GM19468 (cell line): ENCODE data around the gene TSPEAR.
"Not testable (repeated sequence)": the region's sequence is repeated elsewhere in the genome, so short reads cannot be mapped to it uniquely, and the experiment has no call there.

Experiments used
- ATAC-seq: cut with Tn5 transposase; IDR thresholded peaks from one replicate; pipeline ENCODE4 v1.9.1; 2021; ENCODE audit warnings: mild to moderate bottlenecking, moderate library complexity, moderate number of reproducible peaks; ENCODE audit not compliant: unreplicated experiment; ENCODE audit errors: extremely low read depth

Gene TSPEAR

GRCh38 chr21:44483288-44484237, 227.8 kb downstream of the TSPEAR start:
- no peak for ATAC-seq

GRCh38 chr21:44482581-44483287, 228.6 kb downstream of the TSPEAR start:
- ATAC-seq: no peak

DNA sequence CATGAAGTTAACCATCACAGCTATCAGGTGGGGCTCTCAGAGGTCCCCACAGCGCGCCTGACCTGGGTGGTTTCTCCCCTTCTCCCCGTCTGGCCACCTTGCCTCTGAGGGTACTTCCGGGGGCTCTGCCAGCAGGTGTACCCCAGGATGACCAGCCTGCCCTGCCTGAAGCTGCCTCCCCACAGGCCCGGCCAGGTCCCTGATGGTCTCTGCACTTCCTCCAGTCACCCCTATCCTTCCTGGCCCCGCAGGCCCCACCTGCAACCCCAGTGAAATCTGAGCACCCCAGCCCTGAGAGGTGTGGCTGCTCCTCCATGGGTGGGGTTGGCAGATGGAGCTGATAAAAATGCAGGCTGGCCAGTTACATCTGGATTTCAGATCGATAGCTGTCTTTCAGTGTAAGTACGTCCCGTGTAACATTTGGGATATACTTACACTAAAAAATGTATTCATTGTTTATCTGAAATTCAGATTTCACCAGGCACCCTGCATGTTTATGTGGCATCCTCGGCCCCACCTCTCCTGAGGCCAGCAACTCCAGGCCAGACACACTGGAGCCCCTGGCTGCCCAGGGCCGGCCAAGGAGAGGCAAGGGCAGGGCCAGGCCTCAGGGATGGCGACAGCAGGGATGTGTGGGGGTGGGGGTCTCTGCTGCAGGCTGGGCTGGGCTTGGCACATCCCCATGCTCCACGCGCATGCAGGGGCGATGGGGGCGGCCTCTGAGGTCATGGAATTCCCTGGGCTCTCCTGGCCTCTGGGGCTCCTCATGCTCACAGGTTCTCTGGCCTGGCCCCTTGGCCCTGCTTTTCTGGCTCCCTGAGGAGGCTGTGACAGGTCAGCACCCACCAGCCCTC, 230.9 kb downstream of the TSPEAR start:
- ATAC-seq: no peak

DNA sequence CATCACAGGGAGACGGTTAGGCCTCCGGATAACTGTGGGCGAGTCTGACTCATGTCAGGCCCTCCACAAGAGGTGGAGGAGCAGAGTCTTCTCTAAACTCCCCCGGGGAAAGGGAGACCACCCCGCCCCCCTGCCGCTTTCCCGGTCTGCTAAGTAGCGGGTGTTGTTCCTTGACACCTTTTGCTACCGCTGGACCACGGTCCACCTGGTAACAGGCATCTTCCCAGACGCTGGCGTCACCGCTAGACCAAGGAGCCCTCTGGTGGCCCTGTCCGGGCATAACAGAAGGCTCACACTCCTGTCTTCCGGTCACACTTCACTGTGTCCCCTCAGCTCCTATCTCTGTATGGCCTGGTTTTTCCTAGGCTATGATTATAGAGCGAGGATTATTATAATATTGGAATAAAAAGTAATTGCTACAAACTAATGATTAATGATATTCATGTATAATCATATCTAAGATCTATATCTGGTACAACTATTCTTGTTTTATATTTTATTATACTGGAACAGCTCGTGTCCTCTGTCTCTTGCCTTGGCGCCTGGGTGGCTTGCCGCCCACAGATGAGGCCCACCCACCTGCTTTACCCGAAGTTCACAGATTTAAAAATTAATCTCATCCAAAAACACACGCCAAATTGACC, 231.7 kb downstream of the TSPEAR start:
- ATAC-seq: not testable (repeated sequence)

GRCh38 chr21:44478801-44479167, 232.6 kb downstream of the TSPEAR start:
- no peak for ATAC-seq

- no peak for ATAC-seq
These were observed 233.1 kb downstream of the TSPEAR start for GRCh38 chr21:44478124-44478800.

GRCh38 chr21:44477712-44478111, 233.7 kb downstream of the TSPEAR start:
- ATAC-seq: no peak

- no peak for ATAC-seq
These were observed 234.2 kb downstream of the TSPEAR start for GRCh38 chr21:44477131-44477530.

DNA sequence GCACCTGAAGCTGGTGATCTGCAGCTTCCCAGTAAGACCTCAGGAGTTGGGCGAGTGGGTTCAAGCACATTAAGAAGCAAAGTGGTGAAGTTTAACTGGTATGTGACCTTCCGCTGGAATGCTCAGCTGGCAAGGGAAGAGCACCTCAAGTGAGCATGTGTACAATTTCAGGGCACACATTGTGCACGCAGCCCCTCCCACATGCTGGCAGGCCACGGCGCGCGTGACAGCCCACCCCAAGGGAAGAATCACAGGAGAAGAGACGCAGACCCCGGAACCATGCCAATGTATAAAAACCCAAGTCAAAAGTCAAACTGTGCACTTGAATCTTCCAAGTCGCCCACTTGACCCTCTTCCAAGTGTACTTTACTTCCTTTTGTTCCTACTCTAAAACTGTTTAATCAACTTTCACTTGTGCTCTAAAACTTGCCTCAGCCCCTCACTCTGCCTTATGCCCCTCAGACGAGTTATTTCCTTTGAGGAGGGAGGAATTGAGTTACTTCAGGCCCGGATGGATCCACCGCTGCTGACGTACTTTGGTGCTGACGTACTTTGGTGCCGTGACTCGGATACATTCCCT, 236.0 kb downstream of the TSPEAR start:
- ATAC-seq: no peak

DNA sequence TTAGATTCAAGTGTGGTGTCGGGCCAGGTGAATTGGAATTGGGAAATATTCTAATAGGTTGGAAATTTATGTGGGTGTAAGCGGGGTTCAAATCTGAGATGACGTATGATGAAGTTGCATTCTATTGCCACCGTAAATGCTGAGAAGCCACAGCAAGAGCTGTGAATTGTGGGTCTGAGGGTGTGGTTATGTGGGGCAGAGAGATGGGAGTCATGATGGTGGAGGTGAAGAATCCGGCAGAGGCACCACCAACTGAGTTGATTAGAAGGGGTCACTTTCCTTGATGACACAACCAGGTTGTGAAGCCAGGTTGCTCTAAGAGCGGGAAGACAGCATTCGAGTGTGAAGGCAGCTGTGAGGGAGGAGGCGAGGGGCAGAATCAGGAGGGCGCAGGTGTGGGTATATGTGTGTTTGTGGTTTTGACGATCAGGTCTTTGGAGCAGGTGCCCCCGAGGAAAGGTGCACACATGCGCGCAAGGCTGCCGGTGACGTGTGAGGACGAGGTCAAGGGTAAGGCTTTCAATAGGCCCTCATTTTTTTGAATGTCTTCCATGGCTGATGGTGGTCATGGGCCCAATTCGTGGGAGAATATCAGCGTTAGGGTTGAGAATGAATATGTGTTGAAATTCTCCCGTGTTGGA, 237.3 kb downstream of the TSPEAR start:
- ATAC-seq: no peak

DNA sequence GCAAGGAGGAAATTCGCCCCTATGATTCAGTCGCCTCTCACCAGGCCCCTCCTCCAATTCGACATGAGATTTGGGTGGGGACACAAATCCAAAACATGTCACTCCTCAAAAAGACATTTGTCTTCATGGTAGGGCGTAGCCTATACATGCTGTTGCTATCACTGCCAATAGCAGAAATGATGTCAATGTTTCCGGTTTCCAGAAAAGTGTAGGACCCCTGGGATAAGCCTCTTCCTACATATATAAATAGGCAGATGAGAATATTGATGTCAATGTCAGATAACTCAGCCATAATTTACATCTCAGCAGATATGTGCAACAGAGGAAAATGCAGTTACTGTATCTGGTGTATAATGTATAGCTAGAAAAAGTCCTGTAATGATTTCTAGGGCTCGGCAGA, 239.4 kb downstream of the TSPEAR start:
- ATAC-seq: no peak

DNA sequence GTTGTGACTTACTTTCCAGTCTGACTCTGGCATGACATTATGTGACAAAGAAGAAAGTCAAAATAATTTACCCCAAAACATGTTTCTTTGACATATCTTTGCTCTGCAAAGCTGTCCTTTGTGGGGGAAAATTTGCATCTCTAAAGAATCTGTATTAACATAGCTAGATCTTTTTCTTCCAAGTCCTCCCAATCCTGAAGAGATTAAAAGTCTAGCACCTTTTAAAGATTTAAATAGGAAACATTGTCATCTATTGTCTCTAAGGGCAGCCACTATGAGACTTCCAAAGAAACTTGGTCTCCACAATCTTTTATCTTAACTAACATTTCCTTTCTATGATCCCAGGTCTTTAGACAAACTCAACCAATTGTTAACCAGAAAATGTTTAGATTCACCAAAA, 240.0 kb downstream of the TSPEAR start:
- no peak for ATAC-seq

- ATAC-seq: no peak
These were observed 243.5 kb downstream of the TSPEAR start for GRCh38 chr21:44467859-44468195.

DNA sequence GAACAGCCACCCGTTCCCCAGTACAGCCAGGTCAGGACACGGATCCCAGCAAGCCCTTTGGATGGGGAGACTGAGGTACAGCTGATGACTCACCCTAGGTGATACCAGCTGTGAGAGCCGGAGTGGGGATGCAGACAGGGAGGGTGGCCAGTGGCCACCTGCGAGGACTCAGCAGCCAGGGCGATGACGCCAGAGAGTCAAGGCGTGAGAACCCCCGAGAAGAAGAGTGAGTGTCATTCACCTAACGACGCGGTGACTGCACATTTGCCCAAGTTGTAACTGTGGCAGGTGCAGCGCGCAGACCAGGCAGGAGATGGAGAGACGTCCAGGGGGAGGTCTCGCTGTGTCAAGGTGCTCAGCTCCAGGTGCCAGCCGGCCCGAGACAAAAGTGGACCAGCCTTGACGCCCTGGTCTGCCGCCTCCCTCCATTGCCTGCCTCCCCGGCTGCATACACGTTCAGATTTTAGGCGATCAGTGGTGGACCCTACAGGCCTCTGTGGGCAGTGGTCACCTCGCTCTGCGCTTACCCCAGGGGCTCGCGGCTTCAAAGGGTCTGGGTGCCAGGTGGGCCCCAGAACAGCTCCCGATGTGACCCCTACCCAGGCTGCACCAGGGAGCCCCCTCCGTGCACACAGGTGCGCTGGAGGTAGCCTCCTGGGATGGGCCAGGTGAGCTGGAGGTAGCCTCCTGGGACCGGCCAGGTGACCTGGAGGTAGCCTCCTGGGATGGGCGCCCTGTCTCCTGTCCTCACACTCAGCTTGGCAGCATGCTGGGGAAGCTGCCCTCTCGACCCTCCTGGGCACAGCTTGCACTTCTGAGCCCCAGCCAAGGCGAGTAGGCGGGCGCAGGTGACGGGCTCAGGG, 244.1 kb downstream of the TSPEAR start:
- no peak for ATAC-seq

DNA sequence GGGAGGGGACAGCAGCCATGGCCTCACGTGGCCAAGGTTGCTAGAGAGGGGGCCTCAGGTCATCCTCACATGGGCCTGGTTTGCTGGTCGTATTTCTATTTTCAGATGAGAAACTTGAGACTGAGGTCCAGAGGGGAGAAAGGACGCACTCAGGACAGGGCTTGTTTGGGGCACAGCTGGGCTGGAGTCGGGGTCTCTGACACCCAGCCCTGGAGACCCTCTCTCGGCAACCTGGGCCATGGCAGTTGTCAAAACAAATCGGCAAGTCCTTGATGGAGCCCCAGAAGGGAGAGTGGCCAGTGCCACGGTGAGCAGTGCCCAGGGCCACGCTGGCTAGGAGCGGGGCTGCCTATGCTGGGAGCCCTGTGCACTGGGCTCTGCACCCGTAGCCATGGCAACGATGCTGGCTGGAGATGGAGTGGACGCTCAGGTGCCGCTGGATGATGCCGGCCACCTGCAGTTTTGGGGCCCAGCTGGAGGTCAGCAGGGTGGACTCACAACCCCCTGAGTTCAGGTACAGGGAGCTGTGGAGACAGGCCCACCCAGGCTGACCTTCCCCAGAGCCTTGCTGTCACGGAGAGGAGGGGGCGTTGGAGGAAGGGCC, 244.9 kb downstream of the TSPEAR start:
- no peak for ATAC-seq

- ATAC-seq: no peak
These were observed 247.0 kb downstream of the TSPEAR start for GRCh38 chr21:44464351-44464750.

DNA sequence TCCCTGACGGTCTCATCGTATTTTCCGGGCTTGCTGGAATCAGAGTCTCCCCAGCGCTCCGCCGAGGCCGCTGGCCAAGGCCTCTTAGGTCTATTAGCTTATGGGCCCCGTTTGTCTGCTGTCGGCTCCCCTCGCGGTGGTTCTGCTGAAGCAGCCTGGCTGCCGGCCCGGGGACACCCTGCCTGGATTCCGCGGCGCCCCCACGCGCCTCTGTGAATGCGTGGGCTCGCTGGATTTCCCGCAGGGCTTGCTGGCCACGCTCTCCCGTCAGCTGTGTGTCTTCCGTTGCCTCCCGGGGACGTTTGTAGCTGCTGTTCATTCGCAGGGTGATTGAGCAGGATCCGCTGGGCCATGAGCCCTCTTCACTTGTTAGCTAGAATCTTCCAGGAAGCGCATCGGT, 247.6 kb downstream of the TSPEAR start:
- no peak for ATAC-seq

DNA sequence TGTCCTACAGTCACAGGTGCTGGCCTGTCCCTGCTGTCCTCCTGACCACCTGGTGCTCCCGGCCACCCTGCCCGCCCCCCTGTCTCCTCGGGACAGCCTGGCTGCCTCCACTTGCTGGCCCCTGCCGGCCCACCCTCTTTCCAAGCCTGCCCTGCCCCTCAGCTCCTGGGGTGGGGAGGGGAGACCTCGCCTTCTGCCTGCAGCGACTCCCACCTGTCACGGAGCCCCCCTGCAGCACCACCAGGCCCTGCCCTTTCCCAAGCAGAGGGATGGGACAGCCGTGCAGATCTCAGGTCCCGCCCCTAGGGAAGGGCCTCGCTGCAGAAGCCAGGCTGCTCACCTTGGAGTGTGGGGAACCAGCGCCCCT, 248.6 kb downstream of the TSPEAR start:
- ATAC-seq: no peak
